ENCODE results near the gene SPECC1. TPM values are rescaled to one million over a fixed set of nuclear protein-coding genes. Genes with fewer than 3 reads are reported as not detected.
"Not testable (repeated sequence)": the region's sequence is repeated elsewhere in the genome, so short reads cannot be mapped to it uniquely, and the experiment has no call there.

Gene SPECC1
- total RNA-seq, 1 donor from 2014 or later, result 1.9 TPM

DNA sequence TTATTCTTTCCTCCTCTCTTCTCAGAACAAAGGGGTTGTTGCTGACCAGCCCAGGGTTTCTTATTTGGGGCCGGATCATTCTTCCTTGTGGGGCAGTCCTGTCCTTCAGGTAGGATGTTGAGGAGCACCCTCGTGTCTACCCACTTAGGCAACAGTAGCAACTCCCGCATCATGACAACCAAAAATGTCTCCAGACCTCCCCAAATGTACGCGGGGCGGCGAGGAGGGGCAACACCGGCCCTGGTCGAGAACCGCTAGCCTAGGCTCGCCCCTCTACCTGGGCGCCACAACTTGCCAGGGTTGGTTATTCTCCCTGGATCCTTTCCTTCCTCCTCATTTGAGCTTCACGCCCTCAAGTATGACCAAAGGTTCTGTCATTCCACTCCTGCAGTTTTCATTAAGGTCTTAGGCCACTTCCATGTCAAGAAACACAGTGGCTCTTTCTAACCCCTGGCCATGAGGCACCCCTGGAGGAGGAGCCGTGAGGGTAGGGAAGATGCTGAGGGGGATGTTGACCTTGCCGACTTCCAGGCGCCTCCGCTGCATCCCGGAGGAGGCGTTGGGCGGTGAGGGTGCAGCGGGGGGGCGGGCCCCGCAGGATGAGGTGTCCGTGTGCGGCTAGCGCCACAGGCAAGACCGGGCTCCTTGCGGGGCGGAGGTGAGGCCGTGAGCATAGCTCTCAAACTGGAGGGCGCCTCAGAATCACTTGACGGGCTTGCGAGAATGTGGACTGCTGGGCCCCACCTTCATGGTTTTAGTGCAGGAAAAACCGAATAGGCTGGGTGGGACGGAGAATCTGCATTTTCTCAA lies 712 bp upstream of the SPECC1 start:
- DNase-seq (ENCODE audit: low spot score) (no peak), ATAC-seq (peak; percentile 39)

GRCh38 chr17:20009052-20009301 lies 182 bp upstream of the SPECC1 start:
- DNase-seq (ENCODE audit: low spot score) (no peak), ATAC-seq (no peak)

DNA sequence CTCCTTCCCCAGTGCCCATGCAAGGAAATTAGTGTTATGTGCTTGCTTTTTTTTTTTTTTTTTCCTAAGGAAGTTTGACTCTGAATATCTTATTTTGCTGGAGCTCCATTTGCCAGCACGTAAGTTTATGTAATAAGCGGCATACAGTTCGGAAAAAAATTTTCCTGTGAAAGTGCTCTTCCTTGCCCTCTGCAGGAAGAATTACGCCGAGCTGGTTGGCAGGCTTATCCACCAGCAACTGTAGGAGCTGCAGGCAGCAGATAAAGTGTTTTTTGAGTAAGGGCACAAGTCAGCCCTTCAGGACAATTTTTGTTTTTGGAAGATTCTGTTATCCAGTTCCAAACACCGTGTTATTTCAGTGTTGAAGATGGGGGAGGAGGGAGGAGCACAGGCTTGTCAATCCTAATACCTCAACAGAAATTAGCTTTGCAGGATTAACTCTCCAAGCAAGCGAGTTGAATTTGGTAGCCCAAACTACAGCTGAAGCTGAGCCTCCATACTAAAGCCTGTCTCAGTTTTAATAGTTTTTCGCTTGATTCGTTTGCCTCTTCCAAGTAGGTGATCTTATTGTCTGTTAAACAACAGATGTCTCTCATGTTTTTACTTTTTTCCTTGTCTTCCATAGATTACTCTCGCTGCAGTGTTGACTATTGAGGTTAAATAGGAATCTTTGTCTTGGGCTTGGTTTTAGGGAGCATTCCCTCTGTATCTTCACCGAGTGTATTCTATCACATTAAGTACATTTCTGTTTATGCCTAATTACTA lies 1.1 kb downstream of the SPECC1 start:
- DNase-seq (ENCODE audit: low spot score) (no peak), ATAC-seq (peak; percentile 56)

DNA sequence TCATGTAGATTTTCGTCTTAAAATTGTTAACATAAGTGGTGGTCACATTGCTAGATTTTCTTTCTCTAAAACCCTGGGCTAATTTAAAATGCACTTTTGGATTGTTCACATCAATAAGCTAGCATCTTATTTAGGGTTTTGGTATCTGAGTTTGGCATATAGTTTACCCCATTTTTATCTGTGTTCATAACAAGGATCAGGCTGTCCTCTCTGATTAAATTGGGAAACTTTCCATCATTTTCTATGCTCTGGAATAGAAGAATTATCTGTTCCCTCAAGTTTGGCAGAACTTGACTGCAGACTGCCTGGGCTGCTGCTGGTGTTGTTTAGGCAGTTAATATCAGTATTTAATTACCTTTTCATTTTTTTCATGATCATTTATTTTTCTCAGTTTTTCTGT lies 1.8 kb downstream of the SPECC1 start:
- ATAC-seq (no peak), DNase-seq (ENCODE audit: low spot score) (no peak)

DNA sequence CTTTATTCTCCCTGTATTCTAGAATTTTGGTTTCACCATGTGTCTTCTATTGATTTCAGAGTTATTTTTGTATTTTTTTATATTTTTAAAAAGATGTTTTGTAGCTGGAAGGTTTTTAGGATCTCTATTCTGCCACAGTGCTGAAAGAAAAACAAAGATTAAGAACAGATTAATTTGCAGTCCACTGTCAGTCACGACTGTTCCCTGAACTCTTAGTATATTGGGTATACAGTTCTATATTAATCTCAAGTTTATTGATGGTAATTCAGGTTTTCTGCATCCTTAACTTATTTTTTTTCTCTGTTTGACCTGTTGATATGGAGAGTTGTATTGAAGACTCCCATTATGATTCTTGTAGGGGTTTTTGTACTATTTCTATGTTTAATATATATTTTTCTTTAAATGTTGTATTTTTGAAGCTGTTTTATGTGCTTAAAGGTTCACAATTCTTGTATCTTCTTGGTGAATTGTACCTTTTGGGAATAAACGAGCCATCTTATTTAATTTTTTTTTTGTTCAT lies 2.9 kb downstream of the SPECC1 start:
- no peak for ATAC-seq
- no peak for DNase-seq (ENCODE audit: low spot score)

- not testable (repeated sequence) for ATAC-seq; DNase-seq (ENCODE audit: low spot score)
Measured at GRCh38 chr17:20016475-20016992, 7.4 kb downstream of the SPECC1 start.

DNA sequence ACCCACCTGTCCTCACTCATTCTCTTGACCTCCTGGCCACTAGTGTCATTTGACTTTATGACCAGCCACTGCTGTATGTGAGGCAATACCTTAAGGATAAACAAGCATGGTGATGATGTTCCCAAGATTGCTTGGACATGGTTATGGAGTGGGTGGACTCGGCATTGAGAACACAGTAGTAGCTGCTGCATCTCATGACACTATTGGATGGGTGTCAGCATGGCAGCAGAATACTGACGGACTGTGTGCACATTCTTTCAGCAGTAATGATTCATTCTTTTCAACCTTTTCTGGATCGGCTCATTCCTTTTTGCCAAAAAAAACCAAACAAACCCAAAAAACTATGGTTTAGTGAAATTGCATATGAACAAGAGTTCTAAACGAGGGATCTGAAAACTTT lies 13.5 kb downstream of the SPECC1 start:
- DNase-seq (ENCODE audit: low spot score) (no peak), ATAC-seq (no peak)

- DNase-seq (ENCODE audit: low spot score) (no peak), ATAC-seq (no peak)
Measured at GRCh38 chr17:20026960-20027359, 17.8 kb downstream of the SPECC1 start.

DNA sequence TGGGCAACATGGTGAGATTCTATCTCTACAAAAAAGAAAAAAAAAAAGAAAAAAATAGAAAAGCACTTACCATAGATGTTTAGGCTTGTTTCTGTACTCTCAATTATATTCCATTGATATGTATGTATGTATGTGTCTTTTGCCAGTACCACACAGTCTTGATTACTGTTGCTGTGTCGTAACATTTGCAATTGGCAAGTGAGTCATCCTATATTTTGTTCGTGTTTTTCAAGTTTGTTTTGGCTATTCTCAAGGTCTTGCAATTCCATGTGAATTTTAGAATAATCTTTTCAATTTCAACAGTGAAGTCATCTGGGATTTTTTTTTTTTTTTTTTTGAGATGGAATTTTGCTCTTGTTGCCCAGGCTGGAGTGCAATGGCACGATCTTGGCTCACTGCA lies 19.3 kb downstream of the SPECC1 start:
- ATAC-seq (no peak), DNase-seq (ENCODE audit: low spot score) (no peak)

GRCh38 chr17:20032636-20033035 lies 23.5 kb downstream of the SPECC1 start:
- DNase-seq (ENCODE audit: low spot score) (no peak), ATAC-seq (no peak)

DNA sequence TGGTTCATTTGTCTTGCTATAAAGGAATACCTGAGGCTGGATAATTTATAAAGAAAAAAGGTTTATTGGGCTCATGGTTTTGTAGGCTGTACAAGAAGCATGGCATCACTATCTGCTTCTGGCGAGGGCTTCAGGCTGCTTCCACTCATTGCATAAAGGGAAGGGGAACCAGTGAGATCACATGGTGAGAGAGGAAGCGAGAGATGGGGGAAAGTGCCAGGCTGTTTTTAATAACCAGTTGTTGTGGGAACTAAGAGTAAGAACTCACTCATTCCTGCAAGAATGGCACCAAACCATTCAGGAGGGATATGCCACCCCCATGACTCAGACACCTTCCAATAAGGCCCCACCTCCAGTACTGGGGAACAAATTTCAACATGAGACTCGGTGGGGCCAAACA lies 24.3 kb downstream of the SPECC1 start:
- ATAC-seq, result no peak
- DNase-seq (ENCODE audit: low spot score), result no peak

DNA sequence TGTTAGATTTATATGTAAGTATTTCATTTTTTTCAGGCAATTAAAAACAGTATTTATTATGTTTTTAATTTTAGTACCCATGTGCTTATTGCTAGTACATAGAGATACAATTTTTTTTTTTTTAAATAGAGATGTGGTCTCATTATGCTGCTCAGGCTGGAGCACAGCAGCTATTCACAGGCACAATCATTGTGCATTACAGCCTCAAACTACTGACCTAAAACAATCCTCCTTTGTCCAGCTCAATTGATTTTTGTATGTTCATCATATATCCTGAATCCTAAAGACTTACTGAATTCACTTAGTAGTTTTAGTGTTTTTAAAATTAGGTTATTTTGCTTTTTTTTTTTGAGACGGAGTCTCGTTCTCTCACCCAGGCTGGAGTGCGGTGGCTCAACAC lies 26.3 kb downstream of the SPECC1 start:
- ATAC-seq (no peak), DNase-seq (ENCODE audit: low spot score) (no peak)

DNA sequence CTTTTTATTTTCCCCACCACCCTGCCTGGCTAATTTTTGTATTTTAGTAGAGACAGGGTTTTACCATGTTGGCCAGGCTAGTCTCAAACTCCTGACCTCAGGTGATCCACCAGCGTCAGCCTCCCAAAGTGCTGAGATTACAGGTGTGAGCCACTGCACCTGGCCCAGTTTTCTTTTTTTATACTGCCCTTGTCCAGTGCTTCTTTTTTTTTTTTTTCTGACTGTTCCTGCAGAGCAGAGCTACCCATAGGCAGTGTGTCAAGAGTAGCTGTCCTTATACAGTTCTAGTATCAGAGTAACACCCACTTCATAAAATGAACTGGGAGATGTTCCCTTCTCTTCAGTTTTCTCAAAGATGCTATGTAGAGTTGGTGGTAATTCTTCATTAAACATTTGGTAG lies 28.1 kb downstream of the SPECC1 start:
- ATAC-seq; DNase-seq (ENCODE audit: low spot score): not testable (repeated sequence)

GRCh38 chr17:20039037-20039436 lies 29.9 kb downstream of the SPECC1 start:
- no peak for ATAC-seq
- no peak for DNase-seq (ENCODE audit: low spot score)

DNA sequence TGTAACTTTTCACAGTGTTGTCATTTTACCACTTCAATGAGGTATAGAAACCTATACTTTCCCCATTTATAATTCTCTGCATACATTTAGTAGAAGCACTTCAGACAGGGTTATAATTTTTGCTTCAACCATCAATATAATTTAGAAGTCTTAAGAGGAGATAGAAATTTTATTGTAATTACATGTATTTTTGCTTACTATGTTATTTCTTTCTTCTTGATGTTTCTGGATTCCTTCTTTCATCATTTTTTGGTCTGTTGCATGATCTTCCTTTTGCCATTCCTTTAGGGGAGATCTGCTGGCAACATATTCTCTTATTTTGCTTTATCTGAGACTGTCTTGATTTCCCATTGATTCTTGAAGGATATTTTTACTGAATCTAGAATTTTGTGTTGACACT lies 31.1 kb downstream of the SPECC1 start:
- no peak for DNase-seq (ENCODE audit: low spot score)
- ATAC-seq, result no peak

- DNase-seq (ENCODE audit: low spot score) (no peak), ATAC-seq (no peak)
Measured at GRCh38 chr17:20043021-20043420, 33.9 kb downstream of the SPECC1 start.

DNA sequence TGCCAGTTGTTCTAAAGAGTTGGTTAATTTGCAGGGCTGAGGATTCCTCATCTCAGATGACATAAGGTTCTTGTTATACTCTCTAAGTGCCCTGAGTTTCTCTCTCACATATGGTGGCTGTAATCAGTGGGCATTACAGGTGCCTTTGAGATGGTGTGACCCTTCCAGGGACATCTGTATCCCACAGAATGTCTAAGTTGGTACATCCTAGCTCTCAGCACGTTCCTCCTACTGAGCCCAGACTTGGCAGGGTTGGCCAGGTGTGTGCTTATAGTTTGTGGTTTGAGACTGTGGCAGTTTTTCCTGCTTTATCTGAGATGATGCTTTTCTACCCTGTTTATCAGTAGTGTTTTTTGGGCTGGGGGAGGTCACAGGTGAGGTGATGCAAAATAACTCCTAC lies 36.3 kb downstream of the SPECC1 start:
- DNase-seq (ENCODE audit: low spot score), result no peak
- ATAC-seq, result no peak

DNA sequence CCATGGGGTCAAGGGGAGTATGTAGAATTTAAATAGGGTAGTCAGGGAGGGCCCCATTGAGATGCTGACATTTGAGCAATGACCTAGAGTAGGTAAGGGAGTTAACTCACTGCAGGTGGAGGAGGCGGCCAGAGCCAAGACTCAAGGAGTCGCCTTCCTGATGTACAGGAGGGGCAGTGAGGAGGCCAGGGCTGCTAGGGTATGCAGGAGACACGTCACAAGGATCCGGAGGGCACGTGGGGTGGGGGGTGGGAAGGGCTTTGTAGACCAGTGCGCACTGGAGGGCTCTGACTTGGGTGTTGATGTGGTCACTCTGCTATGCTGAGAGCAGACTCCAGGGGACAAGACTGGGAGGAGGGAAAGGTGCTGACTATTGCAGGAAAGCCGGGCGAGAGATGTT lies 37.5 kb downstream of the SPECC1 start:
- DNase-seq (ENCODE audit: low spot score) (no peak), ATAC-seq (no peak)

DNA sequence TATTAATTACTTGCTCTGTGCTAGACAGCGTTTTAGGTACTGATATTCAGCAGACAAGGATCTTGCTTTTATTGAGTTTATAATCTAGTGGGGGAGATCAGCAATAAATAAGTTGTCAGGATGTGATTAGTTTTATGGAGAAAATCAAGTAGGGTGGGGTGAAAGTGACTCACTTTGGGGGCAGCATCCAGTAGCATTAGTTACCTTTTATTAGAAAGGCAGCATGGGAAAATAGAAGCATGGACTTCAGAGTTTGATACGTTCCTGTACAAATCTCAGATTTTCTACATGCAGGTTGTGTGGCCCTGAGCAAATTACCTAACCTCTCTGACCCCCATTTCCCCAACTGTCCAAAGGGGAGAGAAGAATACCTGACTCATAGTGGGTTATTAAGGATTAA lies 42.5 kb downstream of the SPECC1 start:
- ATAC-seq (no peak), DNase-seq (ENCODE audit: low spot score) (no peak)

DNA sequence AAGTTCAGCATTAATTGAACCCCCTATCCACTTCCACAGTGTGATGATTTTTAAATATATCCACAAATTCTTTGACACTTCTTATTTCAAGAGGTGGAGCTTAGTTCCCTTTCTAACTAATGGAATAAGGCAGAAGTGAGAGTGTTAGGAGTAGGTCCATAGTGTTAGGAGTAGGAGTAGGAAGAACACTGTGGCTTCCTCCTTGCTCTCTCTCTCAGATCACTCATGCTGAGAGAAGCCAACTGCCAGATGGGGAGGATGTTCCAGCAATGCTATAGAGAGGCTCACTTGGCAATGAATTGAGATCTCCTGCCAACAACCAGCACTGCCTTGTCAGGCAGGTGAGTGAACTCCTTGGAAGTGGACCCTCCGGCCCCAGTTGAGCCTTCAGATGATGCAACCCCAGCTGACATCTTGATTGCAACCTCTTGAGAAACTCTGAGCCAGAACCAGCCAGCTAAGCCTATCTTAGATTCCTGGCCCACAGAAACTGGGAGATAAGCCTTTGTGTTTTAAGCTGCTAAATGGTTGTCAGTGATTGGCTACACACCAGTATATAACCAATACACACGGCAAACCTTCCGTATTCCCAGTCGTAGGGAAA lies 44.3 kb downstream of the SPECC1 start:
- ATAC-seq (no peak), DNase-seq (ENCODE audit: low spot score) (no peak)

DNA sequence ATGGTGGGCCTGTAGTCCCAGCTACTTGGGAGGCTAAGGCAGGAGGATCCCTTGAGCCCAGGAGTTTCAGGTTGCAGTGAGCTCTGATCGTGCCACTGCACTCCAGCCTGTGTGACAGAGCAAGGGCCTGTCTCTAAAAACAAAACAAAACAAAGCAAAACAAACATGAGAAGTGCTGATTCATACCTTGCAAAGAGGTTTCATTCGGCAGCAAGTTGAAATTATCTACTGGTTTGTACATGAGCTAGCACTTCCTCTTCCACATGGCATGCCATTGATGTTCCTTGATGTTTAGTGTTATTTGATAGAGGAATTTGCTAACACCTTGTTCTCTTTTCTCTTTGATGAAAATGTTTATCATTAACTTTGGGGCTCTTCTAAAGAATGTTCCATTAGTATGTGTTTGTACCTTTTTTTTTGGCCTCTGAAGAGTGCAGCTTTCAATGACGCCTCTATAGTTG lies 50.6 kb downstream of the SPECC1 start:
- ATAC-seq, result no peak

More for the DNA sequence above, 50.6 kb downstream of the SPECC1 start:
- DNase-seq (ENCODE audit: low spot score), result no peak
